GM19043 (cell line): ENCODE results near the gene NAP1L4.

Experiments used
- ATAC-seq: cut with Tn5 transposase; IDR thresholded peaks from one replicate; pipeline ENCODE4 v1.9.1; 2021; ENCODE audit warnings: low read depth; ENCODE audit not compliant: unreplicated experiment

Gene NAP1L4

DNA sequence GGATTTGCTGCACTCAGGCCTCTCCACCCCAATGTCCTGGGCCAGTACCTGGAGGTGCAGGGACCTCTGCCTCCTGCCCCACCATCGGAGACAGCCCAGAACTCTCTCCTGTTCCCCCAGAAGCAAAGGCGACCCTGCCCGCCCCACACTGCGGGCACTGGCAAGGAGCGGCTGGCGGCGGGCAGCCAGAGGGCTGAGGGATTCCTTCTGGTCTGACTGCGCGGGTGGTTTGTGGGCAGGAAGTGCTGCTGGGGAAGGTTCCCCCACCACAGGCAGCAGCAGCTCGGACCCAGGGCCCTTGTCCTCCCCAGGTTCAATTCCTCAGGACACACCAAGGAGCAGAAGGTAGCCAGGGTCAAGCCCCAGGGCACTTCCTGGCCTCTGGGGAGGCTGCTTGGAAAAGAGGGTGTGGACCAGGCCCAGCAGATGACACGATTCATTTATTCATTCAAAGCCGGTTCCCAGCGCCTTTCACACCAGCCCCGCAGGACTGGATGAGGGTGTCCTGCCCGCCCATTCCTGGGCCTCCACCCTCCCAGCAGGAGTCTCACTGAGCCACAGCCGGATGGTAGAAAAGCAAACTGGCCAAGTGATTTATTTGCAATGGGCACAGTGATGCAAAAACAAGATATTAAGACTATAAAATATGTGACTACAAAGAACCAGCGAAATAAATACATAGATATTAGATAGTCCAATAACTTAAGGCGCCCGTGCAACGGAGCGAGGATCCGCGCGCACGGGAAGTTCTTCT is 64.1 kb downstream of the NAP1L4 start:
- ATAC-seq = no peak

DNA sequence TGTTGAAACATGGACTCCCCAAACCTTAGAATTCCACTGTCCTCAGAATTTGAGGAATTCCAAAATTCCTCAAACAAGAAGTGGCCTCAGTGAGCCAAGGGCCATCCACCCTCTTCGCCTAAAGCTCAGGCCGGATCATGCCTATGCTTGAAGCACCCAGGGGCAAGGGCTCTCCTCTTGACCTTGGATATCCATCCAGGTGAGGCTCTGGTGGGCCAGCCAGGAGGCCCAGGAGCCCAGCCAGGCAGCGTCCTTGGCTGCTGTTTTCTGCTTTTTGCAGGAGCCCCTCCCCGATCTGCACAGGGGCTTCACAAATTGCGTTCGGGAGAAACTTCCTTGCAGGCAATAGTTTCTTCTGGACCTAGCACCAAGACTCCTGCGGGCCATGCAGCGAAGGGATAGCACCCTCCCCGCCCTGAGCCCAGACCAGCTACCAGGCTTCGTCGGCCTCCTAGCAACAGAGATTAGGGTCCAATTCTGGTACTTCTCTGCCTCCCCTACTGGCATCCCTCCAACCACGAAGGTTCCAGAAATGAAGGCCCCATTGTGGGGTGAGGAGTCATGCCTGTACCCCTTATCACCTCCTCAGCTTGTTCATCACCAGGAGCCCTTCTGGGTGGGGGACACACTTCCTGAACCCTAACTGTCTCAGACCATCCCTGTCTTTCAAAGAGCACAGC is 64.9 kb downstream of the NAP1L4 start:
- no peak for ATAC-seq

GRCh38 chr11:2926611-2927051 is 65.5 kb downstream of the NAP1L4 start:
- no peak for ATAC-seq

GRCh38 chr11:2924821-2925675 is 67.1 kb downstream of the NAP1L4 start:
- ATAC-seq = no peak

- ATAC-seq = no peak
Measured at GRCh38 chr11:2924381-2924780, 67.7 kb downstream of the NAP1L4 start.

GRCh38 chr11:2923446-2924375 is 68.4 kb downstream of the NAP1L4 start:
- ATAC-seq = no peak

- no peak for ATAC-seq
Measured at GRCh38 chr11:2922655-2923054, 69.5 kb downstream of the NAP1L4 start.

DNA sequence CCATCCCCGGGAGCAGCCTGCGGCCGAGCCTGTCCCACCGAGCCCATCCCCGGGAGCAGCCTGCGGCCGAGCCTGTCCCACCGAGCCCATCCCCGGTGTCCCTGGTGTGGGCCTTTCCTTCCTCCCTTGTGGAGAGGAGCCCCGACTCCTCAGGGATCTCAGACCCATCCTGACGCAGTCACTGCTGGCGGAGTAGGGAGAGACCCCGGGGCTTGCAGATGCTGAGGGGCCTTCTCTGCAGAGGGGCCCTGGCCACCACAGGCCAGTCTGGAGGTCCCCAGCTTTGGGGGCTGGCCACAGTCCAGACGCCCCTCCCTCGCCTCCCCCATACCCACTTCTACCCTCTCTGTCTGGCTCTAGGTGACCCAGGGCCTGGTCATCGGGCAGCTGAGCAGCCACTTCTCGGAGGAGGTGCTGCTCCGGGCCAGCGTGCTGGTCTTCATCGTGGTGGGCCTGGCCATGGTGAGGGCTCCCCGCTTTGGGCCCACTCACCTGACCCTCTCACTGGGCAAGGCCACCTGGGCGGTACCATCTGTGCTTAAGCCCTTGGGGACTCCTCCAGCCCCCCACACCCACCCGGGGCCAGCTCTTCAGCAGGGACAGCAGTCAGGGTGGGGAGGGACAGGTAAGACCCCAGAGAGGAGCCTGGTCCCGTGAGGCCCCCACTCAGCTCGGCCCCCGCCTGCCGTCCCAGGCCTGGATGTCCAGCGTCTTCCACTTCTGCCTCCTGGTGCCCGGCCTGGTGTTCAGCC is 70.2 kb downstream of the NAP1L4 start:
- no peak for ATAC-seq

- no peak for ATAC-seq
Measured at GRCh38 chr11:2921261-2921660, 70.9 kb downstream of the NAP1L4 start.

- no peak for ATAC-seq
Measured at GRCh38 chr11:2920343-2920742, 71.8 kb downstream of the NAP1L4 start.

DNA sequence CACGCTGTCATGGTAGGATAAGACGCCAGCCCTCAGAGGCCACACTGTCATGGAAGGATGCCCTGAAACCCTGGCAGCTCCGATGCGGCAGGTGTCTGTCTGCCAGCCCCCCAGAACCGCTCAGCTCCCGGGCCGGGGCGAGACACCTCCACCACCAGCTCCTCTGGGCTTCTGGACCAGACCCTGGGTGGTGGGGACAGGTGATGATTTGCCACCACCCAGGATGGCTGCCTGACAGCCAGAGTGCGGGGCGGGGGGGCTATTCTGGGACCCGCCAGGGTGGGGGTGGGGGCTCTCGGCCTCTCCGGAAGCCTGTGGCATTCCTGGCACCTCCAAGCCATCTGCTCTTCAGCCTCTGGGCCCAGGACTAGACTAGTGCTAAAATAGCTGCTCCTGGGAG is 72.3 kb downstream of the NAP1L4 start:
- ATAC-seq = no peak

DNA sequence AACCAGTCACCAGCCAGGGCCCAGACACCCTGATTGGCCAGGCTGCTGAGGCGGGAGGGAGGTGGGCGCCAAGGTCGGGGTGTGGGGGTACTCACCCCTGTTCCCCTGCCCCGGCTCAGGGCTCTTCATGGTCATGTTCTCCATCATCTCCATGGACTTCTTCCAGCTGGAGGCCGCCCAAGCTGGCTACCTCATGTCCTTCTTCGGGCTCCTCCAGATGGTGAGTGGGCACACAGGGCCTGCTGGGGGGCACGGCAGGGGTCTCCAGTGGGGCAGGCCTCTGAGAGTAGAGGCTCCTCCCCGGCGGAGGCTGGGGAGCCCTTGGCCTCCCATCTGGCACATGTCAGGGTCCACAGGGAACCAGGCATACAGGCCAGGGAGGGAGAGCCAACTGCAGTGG is 72.9 kb downstream of the NAP1L4 start:
- ATAC-seq = no peak

GRCh38 chr11:2917842-2918490 is 74.2 kb downstream of the NAP1L4 start:
- ATAC-seq = no peak

GRCh38 chr11:2916892-2917645 is 75.1 kb downstream of the NAP1L4 start:
- ATAC-seq = no peak

DNA sequence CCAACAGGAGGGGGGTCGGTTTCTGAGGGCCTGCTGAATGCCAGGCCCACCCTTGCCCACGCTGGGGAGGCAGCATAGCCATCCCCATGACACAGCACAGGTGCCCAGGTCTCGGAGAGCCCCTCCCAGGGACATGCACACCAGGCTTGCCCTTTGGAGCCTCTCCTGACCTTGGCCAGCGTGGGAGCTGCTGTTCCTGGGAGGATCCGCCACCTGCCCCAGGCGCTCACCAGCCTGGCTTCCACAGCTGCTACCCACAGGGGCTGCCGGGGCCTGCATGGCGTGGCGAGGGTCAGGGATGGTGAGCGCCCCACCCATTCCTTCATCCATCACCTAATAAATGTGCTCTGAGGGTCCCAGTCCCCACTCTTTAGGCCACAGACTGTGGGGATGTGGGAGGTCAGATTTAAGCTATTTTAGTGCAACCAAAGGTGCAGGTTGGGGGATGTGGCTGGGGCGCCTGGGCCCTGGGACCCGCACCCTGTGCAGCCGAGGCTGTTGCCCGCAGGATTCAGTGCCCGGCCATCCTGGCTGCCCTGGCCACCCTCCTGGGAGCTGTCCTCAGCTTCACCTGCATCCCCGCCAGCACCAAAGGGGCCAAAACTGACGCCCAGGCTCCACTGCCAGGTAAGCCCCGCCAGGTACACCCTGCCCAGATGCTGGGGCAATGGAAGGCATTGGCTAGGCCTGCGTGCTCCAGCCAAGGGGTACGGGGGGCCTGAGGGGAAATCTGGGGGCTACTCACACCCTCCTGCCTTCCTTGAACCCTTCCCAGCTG is 75.8 kb downstream of the NAP1L4 start:
- ATAC-seq = no peak

DNA sequence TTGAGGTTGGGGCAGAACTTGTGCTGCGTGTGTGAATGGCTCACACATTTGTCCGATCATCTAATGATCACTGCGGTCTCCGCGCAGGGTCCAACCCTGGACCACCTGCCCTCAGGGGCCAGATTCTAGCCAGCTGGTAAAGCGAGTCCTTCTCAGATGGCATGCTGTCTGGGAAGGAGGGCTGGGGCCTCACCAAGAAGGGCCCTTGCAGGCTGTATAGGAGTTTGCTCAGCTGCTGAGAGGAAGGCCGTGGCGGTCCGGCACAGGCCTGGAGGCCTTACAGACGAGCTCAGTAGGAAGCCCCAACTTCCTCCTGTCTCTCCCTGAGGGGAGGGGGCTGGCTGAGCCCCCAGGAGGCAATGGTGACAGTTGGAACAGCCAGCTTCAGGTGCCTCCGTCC is 76.7 kb downstream of the NAP1L4 start:
- ATAC-seq = no peak

DNA sequence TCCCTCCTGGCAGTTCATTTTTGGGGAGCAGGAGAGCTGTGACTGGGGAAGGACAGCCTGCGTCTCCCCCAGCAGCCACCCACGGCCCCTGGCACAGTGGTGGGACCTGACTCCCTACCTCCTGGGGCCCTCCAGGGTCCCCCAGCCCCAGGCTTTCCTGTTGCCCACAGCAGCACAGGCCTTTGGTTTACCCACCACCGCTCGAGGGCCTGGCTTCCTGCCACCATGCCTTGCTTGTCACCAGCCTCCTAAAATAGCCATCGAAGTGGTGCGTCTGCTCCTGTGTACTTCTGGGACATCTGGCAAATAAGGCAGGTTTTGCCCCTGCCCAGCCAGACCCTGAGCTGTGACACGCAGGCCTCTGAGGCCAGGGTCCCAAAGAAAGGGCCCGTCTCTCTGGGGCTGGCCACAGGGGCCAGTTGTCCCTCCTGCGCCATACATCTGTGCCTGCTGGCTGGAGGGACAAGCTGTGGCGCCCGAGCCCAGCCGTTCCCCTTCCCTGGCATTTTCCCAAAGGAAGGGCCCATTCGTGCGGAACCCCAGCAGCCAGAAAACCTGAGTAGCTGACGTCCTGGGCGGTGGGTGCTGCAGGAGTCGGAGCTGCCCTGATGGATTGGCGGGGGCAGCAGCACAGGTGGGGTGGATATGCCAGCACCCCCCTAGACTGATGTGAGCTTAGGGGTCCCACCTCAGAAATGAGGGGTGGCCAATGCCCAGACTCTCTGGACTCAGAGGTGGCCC is 77.5 kb downstream of the NAP1L4 start:
- no peak for ATAC-seq
